Stimulated activated CD8-positive, alpha-beta memory T cell treated with anti-CD3 and anti-CD28 coated beads, Interleukin-2, amount 100 ng/mL, for 48 hours (primary cell): Measurements from ENCODE around the gene BICD1.
"Not testable (repeated sequence)": the region's sequence is repeated elsewhere in the genome, so short reads cannot be mapped to it uniquely, and the experiment has no call there.

ENCODE experiments used
- DNase-seq, 2 donors: peaks; one replicate each; pipeline ENCODE4 v3.0.0-alpha.2; 2020; ENCODE audit warnings: low read depth in 2 of 2

The BICD1 gene

DNA sequence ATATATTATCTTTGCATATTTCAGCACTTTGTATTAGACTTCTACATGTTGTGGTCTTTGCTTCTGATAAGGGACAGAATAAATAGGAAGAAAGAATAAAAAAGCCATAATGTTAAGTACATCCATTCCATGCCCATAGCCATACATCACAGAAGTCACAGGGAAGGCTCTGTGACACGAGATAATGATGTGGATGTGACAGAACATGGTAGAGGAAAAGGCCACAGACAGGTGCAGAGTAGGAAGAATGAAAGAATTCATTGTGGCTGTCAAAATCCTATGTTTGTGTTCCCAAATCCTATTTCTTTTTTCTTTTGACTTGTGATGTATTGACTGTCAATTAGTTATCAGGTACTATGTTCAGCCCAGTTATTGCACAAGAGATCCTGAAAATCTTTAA, 38.4 kb downstream of the BICD1 start:
- no peak for DNase-seq

DNA sequence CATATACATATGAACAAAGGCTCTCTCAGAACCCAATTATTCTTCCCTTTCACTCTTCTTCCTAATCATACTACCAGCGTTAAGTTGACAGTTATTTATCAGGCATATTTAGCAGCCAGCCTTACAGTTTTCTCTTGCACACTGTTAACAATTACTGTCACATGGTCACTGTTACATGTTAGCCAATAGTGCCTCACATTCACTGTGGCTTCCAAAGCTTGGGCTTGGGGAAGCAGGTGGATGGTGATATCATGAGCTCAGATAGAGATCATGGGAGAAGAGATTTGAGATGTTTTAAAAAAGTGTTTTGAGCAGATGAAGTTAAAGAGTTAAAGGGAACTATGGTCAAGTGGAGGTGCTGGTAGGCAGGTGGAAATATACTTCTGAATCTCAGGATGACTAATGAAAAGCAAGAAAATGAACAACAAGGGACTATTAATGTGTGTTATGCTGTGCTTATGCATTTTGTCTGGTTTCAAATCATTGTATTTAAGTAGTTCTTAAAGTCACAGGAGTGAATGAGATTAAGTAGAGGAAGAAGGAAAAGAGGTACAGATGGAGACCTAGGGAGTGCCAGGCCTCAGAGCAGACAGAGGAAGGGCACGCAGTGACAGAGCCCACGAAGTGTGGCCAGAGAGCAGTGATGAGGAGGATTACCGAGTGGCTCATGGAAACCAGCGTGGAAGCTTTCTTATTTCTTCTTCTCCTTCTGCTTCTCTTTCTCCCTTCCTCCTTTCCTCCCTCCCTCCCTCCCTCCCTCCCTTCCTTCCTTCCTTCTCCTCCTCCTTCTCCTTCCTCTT, 39.6 kb downstream of the BICD1 start:
- DNase-seq: no peak

DNA sequence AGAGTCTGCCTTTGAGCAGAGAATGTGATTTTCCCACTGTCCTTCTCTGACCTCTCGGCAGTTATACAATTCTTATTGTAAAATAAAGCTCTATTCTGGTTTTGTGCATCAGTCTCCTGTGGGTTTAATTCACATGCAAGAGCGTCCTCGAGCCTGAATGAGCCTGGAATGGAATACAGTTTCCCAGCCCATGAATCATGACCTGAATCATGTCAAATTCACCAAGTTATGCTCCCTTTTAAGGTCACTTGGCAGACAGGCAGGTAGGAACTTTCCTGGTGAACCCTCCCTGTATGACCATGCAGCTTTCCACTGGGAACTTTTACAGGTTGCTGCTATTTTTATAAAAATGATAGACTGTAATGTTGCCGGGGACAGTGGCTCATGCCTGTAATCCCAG, 41.7 kb downstream of the BICD1 start:
- no peak for DNase-seq

DNA sequence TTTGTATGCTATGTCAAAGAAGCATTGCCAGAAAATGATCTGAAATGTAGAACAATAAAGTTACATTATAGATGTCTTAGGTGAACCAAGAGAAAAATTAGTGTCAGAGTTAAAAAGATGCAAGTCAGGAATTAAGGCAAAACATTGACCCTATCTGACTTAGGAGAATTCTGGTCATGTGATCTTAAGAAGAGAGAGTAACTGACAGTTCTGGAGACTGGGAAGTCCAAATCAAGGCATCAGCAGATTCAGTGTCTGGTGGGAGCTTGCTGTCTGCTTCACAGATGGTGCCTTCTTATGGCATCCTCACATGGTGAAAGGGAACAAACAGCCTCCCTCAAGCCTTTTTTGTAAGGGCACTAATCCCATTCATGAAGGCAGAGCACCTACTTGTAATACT, 42.8 kb downstream of the BICD1 start:
- no peak for DNase-seq

DNA sequence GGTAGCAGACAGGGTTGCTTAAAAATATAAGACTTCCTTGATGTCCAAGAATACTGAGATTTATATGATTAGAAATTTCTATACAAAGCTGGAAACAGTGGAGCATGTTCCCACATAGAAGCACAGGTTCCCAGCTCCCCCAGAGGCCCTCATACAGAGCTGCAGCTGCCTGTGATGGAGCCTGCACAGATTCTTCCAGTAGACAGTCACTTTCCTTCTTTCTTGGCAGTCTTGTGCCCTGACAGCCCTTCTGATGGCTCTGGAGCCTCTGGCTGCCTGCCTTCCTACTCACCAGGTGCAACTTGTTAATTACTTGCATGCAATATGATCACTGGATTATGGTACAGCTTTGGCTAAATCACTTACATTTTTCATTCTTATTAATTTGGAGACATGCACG, 44.4 kb downstream of the BICD1 start:
- DNase-seq: no peak

DNA sequence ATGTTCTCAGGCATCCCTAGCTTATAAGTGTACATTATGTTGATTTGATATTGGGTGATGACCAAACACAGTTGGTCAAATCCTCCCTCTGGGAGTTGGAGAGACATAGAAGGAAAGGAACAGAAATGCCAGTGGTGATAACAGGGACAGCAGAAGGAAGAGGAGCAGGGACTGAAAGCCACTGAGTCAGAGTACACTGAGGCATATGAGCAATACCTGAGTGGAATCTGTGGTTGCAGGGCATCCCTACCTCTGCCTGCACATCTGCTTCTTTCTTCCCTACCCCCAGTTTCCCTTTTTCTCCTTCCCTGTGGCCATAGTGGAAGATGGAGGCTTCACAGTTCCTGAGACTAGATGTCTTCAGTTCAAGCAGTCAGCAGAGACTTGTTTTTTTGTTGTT, 44.9 kb downstream of the BICD1 start:
- no peak for DNase-seq

DNA sequence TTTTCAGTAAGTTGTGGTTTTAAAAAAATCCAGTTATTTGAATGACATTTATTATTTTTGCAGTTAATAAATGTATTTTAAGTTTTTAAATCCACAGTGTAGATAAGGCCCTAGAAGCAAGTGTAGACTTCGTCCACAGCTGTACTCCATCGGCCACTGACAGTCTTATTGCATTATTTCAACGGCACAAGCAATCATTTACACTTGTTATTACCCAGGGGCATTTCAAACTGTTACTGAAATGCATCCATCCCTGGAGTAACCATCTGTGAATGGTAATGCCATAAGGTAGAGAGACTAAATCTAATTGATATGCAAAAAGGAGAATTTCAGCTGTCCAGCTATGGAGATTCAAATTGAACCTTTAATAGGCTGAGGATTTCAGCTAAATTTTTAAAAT, 48.4 kb downstream of the BICD1 start:
- DNase-seq: no peak

DNA sequence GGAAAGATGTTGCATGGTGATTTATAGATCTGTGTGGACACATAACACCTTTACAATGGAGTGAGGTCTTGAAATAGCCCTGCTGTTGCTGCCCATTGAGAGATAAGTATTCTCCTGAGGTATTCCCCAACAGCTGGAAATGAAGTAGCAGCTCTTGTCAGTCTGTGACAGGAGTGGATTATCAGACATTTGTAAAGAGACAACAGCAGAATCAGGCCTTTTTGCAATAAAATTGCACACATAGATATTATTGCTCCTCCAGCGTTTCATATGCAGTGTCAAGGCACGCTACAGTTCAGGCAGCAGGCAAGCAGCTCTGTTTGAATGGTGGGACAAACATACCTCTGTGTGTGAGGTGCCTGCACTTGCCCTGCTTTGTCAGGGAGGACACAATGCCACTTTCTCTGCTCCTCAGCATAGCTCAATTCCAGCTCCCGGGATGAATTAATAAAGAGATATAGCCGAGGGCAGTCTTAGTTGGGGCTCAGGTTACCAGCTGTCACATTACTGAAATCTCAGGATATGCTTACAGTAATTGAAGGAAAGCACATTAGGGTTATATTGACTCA, 49.4 kb downstream of the BICD1 start:
- DNase-seq: no peak

DNA sequence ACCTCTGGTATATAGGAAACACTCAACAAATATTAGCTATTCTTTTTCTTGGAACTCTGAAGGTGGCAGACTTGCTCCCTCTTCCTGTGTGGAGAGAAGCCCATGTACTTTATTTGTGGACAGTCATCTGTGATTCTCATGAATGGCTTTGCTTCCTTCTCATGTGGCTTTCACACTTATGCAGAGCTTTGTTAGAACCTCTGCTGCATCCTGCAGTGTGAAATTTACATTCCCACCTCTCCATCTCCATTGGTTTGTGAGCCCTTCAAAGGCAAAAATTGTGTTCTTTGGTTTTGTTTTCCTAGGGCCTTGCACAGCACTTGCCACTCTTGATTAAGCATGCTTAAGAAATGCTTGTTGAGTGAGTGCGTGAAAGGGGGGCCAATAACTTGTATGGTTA, 51.9 kb downstream of the BICD1 start:
- no peak for DNase-seq

DNA sequence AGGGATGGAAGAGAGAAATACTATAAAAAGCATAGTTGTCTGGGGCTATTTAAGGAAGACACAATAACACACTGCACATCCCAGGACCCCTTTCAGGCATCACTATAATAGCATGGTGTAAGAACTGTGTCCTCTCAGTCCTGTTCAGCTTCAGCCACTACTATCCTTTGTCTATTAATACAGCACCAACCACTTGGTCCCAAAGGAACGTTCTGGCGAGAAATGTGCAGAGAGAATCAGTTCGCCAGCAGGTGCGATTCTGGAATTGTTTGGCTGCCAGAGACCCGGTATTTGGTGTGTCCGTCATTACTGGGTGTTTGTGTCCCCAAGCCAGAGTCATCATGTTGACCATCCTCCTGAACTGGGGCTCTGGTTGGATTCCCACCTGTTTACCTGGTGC, 52.7 kb downstream of the BICD1 start:
- DNase-seq: no peak

DNA sequence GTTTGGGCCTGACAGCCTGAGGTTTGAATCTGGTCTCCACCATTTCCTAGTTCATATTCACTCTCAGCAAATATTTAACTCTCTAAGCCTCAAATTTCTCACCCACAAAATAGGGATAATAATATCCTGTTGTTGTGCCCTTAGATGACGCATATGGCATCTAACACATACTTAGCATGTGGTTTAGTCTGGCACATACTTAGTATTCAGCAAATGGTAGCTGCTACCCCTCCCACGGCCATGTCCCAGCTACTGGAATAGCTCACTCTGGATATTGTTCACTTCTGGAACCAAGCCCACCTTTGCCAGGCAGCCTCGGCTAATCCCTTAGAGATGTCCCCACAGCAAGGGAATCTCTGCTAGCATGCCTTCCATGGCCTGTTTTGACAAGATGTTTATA, 53.3 kb downstream of the BICD1 start:
- DNase-seq: no peak

DNA sequence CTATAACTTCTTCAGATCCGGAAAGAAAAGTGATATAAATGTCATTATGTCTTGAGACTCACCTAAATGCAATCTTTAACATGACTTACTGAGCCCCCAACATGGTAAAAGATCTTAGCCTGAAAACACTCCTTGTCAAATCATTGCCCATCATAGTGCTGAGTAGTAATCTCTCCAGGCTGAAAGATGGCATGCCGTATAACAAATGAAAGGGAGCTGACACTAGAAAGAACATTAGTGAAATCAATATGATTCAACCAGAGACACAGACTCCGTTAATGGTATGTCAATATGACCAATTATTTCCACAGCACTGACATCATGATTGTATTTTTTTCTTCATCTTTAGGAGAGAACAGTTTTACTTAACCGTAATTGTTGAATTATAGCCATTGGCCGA, 54.4 kb downstream of the BICD1 start:
- no peak for DNase-seq

DNA sequence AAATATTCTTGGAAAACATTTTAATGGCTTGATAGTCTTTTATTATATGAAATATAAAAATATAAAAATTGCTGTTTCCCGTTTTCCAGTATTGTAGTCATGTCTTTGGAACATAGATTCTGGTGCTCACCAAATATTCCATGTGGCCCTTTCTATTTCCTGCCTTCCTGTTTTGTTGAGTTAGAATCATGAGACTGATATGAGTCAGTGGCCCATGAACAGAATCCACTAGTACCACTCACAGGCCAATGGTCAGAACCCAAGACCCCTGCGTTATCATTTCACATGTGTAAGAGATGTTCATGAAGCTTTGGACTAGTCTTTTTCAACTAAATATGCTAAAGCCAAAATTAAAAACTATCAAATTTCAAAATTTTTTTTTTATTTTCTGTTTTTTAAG, 56.9 kb downstream of the BICD1 start:
- no peak for DNase-seq

DNA sequence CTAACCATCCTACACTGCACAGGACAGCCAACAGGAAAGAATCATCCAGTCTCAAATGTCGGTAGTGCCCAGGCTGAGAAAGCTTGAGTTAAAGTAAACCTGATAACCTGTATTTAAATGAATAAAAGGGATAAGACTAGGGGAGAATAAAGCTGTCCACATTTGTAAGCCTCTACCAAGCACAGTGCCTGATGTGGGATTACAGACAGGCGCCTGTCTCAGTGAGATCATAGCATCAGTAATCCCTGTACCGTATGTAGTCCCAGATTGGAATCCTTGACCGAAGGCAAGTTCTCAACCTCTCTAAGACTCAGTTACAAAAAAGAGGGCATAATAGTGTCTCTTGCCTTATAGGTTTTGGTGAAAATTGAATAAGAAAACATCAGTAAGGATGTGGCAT, 59.9 kb downstream of the BICD1 start:
- no peak for DNase-seq

DNA sequence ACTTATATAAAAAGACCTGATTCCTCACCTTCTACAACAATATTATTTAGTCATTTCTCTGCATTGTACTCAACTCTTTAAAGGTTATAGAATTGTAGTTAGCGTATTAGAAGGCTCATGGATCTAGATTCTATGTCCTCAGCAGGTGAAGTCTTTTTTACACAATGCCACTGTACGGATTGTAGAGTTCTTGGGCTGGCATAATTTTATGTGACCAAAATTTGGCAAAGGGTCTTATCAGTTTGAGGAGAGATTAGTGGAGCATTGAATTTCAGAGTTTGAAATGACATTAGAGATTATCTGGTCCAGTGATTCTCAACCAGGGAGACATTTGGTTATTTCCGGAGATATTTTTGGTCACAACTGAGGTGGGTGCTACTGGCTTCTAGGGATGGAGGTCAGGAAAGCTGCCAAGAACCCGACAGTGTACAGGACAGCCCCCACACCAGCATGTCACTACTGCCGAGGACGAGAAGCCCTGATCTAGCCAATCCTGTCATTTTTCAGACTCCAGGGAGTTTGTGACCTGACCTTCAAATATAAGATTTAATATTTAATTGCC, 63.9 kb downstream of the BICD1 start:
- DNase-seq: no peak

DNA sequence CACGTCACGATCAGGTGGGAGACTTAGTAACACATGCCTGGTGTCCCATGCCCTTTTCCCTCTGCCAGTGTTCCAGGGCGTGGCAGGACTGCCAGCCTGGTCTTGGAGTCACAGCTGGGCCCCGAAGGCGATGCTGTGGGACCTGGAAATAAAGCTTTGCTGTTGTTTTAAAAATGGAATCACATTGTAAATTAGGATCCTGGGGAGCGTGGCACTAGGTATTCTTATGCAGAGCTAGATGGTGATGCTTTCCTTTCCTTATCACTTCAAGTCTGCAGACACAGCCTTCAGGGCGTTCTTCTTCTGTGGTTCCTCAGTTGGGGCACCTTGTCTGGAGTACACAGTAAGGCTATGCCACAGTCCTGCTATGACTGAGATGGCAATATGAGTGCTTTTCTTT, 64.6 kb downstream of the BICD1 start:
- no peak for DNase-seq

DNA sequence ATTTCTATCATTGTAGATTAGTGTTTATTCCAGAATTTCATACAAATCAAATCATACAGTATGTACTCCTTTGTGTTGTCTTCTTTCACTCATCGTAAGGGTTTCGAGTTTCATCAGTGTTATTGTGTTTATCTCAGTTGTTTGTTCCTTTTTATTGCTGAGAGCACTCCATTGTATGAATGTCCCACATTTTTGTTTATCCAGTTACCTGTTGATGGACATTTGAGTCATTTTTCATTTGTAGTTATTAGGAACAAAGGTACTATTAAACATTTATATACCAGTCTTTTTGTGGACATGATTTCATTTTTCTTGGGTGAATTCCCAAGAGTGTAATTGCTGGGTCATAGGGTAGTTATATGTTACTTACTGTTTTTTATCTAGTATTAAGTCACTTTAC, 70.0 kb downstream of the BICD1 start:
- DNase-seq: no peak

DNA sequence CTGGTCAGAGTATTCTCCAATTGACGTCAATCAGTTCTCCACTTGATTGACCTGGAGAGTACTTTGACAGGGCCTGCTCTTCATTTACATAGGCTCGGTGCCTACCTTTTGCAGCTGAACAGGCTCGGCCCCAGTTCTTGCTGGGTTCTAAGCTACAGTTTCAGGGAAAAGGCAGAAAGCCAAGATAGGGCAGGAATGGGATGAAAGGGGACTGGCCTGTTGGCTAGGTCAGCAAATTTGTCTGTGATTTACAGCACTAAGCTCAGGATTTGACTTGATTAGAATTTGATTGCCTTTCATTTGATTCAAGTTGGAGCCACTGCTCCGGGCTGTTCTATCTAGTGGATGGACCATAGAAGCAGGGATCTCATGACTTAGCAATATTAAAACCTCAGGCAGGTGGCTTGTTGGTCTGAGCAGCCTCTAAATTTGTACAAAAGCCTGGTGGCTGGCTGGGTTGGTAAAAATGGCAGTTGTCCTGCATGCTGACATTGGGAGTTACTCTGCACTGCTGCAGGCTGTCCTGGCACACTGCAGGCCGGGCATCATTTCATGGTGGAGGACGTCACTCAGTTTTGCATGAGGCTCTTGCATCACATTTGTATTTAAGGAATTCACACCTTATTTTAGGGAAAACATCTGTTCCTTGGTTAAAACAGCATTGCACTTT, 71.8 kb downstream of the BICD1 start:
- DNase-seq: no peak

DNA sequence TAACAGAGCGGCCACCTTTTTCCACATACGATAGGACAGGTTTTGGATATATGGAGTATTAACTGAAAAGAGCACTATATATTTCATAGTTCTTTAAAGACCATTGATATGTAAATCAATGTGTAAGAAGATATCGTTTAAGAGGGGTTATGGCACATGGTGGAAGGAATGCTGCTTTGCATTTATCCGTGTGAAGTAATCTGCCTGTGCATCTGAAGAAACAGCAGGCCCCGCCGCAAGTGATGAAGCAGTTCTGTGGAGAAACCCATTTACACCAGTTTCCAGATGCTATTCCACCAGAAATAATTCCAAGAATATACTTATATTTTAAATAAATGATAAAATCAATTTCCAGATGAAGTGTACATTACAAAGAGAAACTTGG, 72.4 kb downstream of the BICD1 start:
- DNase-seq: no peak

DNA sequence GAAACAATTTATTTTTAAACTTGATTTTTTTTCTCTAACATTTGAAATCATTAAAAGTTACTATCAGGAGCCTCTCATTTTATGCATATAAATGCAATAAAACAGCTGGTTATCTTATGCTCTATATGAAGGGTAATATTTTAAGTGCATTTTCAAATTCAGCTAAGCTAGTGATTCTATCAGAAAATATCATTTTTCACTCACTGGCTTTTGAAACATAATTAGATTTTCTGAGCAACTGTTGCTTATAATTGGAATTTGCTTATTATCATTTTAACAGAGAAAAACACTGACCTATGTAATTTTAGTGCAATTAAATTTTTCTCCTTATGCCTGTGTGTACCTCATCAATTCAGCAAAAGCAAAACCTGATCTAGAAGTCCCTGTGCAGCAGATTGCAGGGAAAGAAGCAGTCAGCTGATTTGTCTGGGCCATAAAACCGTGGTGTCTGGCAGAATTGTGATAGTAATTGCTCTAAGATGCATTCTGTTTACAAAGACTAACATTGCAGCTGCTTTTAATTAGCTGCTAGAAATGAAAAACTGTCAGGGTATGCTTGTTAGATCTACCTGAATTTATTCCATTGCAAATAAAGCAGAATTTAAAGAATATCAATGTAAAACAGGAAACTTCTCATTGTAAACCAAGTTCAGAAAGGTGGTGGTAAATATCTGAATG, 75.0 kb downstream of the BICD1 start:
- DNase-seq: no peak

DNA sequence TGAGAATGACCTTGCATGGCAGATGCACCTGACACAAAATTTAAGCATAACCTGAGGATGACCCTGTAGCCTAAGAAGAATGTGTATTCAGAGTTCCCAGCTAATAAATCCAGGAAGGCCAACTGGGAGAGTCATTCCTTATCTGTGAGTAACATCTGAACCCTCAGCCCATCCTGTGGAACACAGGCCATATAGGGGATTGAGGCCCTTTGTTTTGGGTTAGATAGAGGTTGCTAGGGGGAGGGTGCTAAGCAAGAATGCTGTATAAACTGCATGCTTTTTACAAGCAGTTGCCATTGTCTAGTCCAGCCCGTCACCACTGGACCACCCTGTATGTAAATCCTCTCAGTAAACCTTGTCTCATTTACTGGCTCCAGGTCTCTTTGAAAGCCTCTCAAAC, 77.0 kb downstream of the BICD1 start:
- no peak for DNase-seq

DNA sequence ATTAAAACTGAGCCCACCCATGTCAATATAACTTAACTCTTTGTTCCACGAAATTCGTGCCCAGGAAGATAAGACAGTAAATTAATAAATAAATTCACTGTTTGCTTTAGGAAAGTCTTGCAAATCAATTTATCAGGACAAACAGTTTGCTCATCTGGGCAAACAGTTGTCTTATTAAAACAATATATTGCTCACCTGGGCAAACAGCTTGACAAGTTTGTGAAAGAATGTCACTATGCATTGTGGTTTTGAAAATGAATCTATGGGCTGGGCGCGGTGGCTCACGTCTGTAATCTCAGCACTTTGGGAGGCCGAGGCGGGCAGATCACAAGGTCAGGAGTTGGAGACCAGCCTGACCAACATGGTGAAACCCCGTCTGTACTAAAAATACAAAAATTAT, 80.5 kb downstream of the BICD1 start:
- not testable (repeated sequence) for DNase-seq

DNA sequence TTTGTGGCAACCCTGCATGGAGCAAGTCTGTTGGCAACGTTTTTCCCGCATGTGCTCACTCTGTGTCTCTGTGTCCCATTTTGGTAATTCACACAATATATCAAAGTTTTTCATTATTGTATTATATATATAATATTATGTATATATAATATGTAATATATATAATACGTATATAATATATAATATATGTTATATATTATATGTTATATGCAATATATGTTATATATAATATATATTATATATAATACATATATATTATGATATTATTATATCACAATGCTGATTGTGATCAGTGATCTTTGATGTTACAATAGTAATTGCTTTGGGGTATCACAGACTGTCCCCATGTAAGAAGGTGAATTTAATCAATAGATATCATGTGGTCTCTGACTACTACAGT, 84.8 kb downstream of the BICD1 start:
- no peak for DNase-seq
